NCI-H2227 treated with DMSO at 0.1 percent for 48 hours (cell line): ENCODE results near the gene ATXN2.
"Not testable (repeated sequence)": the region's sequence is repeated elsewhere in the genome, so short reads cannot be mapped to it uniquely, and the experiment has no call there.

Experiments
- DNase-seq: peaks from one replicate; lab custom pipeline; 2025; lab: John Stamatoyannopoulos, UW

Gene ATXN2

DNA sequence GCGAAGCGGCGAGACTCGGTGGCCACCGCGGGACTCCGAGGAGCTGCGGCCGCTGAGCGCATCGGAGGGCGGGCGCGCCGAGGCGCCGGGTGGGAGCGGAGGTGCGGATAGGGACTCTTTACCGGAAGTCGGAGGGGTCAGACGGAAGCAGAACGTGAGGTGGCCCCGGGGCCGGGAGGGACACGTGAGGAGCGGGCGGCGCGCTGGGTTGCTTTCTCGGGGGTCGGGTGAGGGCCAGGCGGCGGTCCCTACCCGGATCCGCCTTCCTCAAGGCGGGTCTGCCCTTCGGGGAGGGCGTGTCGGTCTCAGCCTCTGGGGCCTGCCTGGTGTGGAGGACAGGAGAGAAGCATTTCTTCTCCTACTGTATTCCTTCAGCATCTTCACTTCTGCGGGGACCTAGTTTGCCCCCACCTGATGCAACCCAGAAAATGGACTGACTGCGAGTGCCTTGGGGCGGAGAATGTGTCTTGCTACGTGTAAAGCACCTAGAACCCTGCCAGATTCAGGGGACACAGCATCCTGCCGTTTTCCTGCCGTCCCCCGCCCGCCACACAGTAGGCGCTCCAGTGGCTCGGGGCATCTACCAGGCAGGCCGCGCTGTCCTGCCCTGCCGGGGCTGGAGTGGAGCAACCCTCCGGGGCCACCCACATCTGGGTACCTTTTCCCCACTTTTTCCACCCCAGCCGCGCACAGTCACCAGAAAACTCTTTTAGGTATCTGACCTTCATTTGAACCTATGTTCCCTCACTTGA is 514 bp upstream of the ATXN2 start:
- DNase-seq = peak; percentile 97

DNA sequence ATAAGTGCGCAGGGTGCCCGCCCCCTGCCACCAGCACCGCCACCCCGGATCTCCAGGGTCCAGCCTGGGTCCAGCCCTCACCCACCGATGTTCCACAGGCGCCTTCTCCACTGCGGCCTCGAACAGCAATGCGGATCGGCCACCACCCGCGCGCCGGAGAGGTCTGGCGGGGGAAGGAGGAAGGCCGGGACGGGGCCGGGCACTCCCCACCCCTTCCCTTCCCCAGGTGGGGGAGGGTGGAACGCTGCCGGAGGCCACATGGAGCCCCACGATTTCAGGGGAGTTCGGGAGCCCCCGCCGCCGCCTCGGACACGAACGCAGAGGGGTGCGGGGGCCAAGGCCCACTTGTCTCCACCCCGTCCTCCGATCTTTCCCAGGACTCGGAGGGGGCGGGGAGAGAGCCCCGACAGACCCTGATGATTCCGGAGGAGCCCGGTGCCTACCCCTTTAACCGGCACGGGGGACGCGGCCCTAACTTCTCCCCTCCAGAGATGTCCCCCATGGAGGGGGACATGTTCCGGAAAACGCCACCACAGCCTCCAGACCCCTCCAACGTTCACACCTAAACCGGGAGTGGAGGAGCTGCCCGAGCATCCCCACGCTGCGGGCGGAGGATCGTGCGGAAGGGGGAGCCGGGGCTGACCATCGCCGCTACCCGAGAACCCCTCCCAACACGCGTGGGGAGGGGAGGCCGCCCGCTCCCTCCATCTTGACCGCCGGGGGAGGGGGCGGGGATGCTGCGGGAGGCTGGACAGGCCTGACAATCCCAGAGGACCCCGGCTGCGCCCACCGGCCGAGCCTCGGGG is 1.1 kb downstream of the ATXN2 start:
- DNase-seq = no peak

DNA sequence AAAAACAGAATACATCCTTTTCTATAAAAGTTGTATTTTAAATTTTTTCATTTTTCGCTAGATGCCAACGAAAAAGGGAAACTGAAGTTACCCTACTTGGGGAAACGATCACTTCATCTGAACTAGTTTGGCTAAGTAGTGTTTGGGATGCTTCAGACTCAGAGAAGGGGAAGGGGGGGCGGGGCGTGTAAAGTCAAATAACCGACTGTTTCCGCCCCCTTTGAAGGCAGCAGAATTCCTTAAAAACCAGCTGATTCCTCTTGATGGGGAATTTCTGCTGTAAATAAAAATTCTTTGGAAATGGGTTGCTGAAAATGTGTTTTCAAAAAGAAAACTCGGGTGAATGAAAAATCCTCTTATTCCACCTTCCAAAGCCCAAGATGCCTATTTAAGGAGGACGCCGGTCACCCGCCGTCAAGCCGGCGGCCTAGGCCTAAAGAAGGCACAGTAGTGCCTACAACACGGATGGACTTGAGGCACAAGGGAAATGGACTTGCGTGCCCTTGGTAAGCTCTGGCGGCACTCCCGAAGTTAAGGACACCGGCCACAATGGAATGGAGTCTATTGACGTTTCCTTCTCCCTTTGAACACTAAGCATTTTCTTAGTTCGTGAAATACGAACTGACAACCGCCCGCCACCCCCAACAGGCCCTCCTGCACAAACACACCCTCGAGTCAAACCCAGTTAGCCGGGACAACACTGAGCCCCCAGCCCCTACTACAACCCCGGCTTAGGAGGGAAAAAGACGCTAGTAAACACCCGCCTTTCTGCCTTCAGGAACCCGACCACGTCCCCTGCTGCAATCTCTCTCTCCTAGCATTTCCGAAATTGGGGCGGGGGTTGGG is 1.9 kb downstream of the ATXN2 start:
- DNase-seq = peak; percentile 18

DNA sequence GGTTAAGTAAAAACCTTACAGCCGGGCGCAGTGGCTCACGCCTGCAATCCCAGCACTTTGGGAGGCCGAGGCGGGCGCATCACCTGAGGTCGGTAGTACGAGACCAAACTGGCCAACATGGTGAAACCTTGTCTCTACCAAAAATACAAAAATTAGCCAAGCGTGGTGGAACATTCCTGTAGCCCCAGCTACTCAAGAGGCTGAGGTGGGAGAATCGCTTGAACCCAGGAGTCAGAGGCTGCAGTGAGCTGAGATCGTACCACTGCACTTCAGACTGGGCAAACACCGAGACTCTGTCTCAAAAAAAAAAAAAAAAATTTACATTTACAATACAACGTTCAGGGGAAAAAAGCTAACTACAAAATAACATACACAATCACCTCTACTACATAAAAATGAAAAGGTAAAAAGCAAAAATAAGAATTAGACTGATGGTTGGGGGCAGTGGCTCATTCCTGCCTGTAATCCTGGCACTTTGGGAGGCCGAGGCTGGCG is 3.7 kb downstream of the ATXN2 start:
- not testable (repeated sequence) for DNase-seq

DNA sequence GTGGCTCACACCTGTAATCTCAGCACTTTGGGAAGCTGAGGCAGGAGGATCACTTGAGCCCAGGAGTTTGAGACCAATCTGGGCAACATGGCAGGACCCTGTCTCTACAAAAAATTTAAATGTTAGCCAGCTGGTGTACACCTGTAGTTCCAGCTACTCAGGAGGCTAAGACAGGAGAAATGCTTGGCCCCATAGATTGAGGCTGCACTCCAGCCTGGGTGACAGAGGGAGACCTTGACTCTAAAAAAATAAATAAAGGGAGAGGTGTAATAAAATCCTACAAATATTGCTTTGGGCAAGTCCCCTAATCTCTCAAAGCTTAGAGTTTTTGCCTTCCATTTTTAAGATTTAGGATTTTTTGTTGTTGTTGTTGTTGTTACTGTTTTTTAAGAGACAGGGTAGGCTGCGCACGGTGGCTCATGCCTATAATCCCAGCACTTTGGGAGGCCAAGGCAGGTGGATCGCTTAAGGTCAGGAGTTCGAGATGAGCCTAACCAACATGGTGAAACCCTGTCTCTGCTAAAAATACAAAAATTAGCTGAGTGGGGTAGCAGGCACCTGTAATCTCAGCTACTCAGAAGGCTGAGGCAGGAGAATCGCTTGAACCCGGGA is 7.6 kb downstream of the ATXN2 start:
- DNase-seq = not testable (repeated sequence)

- DNase-seq = no peak
Measured at GRCh38 chr12:111590552-111590951, 8.6 kb downstream of the ATXN2 start.

DNA sequence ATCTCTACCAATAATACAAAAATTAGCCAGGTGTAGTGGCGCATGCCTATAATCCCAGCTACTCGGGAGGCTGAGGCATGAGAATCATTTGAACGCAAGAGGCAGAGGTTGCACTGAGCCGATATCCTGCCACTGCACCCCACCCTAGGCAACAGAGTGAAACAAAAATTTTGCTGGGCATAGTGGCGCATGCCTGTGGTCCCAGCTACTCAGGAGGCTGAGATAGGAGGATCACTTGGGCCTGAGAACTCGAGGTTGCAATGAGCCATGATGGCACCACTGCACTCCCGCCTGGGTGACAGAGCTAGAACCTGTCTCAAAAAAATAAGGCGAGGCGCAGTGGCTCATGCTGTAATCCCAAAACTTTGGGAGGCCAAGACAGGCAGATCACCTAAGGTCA is 9.5 kb downstream of the ATXN2 start:
- no peak for DNase-seq

DNA sequence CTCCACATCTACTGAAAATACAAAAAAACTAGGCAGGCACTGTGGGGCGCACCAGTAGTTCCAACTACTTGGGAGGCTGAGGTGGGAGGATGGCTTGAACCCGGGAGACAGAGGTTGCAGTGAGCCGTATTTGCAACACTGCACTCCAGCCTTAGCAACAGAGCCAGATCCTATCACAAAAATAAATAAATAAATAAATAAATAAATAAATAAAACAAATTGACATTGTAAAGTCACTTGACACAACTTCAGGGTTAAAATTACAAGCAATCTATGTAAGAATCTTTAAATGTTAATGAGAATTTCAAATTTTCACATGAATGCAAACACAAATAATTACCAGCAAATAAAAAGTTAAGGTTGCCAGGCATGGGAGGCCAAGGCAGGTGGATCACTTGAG is 11.1 kb downstream of the ATXN2 start:
- DNase-seq = no peak

DNA sequence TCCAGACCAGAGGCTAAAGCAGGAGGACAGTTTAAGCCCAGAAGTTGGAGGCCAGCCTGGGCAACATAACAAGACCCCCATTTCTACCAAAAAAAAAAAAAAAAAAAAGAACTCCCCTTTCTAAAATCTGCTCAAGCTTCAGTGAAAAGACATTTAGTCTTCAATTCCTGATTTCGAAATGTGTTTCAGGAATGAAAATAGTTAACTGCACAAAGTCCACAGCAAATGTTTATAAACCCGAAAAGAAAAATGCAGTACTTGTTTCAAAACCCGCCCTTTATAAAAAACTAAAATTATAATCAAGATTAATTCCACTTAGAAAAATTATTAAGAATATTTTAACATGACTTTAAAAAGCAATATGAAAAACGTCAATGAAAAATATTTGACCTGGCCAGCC is 12.1 kb downstream of the ATXN2 start:
- no peak for DNase-seq

- no peak for DNase-seq
Measured at GRCh38 chr12:111585690-111586089, 13.4 kb downstream of the ATXN2 start.

GRCh38 chr12:111584959-111585358 is 14.2 kb downstream of the ATXN2 start:
- DNase-seq = no peak

GRCh38 chr12:111583506-111583905 is 15.6 kb downstream of the ATXN2 start:
- DNase-seq = not testable (repeated sequence)

DNA sequence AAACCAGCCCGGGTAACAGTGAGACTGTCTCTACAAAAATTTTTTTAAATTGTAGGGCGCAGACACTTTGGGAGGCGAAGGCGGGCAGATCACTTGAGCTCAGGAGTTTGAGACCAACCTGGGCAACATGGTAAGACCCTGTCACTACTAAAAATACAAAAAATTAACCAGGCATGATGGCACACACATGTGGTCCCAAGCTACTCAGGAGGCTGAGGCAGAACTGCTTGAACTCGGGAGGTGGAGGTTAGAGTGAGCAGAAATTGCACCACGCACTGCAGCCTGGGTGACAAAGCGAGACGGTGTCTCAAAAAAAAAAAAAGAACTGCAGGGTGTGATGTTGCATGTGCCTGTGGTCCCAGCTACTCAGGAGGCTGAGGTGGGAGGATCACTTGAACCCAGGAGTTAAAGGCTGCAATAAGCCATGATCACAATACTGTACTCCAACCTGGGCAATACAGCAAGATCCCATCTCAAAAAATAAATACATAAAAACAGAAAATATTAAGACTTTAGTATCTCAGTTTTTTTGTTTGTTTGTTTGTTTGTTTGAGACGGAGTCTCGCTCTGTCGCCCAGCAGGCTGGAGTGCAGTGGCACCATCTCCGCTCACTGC is 16.9 kb downstream of the ATXN2 start:
- no peak for DNase-seq

DNA sequence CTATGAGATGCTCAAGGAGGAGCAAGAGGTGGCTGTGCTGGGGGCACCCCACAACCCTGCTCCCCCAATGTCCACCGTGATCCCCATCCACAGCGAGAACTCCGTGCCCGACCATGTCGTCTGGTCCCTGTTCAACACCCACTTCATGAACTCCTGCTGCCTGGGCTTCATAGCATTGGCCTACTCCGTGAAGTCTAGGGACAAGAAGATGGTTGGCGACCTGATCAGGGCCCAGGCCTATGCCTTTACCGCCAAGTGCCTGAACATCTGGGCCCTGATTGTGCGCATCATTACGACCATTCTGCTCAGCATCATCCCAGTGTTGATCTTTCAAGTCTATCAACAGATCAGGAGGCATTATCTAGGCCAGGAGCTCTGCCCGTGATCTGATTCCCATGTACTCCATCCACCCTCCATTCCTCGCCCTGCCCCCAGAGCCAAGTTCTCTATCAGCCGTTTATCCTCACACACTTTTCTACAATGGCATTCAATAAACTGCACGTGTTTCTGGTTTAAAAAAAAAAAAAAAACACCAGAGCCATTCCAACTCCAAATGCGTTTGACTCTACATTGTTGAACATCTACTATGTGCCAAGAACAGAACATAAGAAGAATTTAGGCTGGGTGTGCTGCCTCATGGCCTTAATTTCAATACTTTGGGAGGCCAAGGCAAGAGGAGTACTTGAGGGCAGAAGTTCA is 17.5 kb downstream of the ATXN2 start:
- DNase-seq = no peak

GRCh38 chr12:111580737-111581136 is 18.4 kb downstream of the ATXN2 start:
- no peak for DNase-seq

- DNase-seq = no peak
Measured at GRCh38 chr12:111580119-111580425, 19.0 kb downstream of the ATXN2 start.

DNA sequence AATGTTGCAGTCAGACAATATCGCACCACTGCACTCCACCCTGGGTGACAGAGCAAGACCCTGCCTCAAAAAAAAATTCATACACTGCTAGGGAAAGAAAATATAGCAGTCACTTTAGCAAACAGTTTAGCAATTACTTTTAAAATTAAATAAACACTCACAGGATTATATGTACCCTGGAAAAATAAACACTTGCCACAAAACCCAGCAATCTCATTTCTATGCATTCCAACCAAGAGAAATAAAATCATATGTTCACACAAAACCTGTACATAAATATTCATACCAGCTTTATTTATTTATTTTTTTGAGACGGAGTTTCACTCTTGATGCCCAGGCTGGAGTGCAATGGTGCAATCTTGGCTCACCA is 20.2 kb downstream of the ATXN2 start:
- no peak for DNase-seq

- DNase-seq = no peak
Measured at GRCh38 chr12:111578276-111578970, 20.7 kb downstream of the ATXN2 start.

GRCh38 chr12:111574797-111575443 is 24.2 kb downstream of the ATXN2 start:
- DNase-seq = no peak

GRCh38 chr12:111573476-111573875 is 25.6 kb downstream of the ATXN2 start:
- no peak for DNase-seq
